ENCODE measurements around the gene PSMA4. TPM values are rescaled to one million over a fixed set of nuclear protein-coding genes. Genes with fewer than 3 reads are reported as not detected.

The PSMA4 gene
- total and polyA plus RNA-seq, 2 experiments from 2014 or later, result 215 to 232 TPM

DNA sequence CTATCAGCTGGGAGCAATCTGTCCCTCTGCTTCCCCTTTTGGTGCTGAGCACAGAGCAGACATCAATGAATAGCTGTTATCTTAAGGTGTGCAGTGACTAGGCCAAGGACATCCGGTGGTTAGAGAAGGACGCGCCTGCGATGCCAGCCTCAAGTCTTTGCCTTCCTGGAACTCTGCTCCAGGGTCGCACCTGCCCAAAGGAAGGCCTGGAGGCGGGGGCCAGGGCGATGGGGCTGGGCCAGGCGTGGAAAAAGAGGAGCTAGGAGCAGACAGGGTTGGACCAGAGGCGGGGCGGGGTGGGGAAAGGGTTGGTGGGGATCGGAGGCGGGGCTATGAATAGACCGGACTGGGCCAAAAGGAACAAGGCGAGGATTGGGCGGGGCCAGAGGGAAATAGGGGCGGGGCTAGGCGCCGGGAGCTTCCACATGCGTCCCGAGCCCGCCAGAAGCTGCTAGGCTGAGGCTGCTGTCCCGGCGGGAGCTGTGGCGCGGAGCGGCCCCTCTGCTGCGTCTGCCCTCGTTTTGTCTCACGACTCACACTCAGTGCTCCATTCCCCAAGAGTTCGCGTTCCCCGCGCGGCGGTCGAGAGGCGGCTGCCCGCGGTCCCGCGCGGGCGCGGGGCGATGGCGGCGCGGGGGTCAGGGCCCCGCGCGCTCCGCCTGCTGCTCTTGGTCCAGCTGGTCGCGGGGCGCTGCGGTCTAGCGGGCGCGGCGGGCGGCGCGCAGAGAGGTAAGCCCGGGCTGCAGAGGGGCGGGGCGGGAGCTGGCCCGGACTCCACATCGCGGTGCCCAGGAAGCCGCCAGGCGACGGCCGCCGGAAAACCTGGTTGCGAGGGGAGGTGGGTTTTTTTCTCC lies 25.1 kb downstream of the PSMA4 start, which contains the start of gene CHRNA5:
Gene CHRNA5, plus strand, starts transcription at position 424 of the 854 bp plus-strand sequence. Its CDS starts 200 bp downstream, at position 624.
- TF ChIP-seq, protein P1, sequence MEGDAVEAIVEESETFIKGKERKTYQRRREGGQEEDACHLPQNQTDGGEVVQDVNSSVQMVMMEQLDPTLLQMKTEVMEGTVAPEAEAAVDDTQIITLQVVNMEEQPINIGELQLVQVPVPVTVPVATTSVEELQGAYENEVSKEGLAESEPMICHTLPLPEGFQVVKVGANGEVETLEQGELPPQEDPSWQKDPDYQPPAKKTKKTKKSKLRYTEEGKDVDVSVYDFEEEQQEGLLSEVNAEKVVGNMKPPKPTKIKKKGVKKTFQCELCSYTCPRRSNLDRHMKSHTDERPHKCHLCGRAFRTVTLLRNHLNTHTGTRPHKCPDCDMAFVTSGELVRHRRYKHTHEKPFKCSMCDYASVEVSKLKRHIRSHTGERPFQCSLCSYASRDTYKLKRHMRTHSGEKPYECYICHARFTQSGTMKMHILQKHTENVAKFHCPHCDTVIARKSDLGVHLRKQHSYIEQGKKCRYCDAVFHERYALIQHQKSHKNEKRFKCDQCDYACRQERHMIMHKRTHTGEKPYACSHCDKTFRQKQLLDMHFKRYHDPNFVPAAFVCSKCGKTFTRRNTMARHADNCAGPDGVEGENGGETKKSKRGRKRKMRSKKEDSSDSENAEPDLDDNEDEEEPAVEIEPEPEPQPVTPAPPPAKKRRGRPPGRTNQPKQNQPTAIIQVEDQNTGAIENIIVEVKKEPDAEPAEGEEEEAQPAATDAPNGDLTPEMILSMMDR (IDR thresholded peaks at IDR 0.05; ENCODE audit: poor library complexity), result no peak
- TF ChIP-seq EZH2 (IDR thresholded peaks at IDR 0.05; ENCODE audit: borderline replicate concordance), result no peak
- no peak for TF ChIP-seq EZH2phosphoT487 (IDR thresholded peaks at IDR 0.05; ENCODE audit: low read depth, severe bottlenecking, unreplicated experiment)
- Histone ChIP-seq H3K4me3 (peak within 1 kb of the TSS; percentile 41), H3K4me2 (peak within 1 kb of the TSS; percentile 90), H4K20me1 (ENCODE audit: insufficient read depth, poor library complexity, severe bottlenecking) (no peaks in the 10 kb centered on the region), H3K79me2 (no peaks in the 10 kb centered on the region), H3K9me2 (replicated peaks; ENCODE audit: insufficient read depth) (no peaks in the 10 kb centered on the region), H3K9me3 (ENCODE audit: low read depth) (no peaks in the 10 kb centered on the region), H3K27ac (peak within 1 kb of the TSS; percentile 44), H3K27me3 (peaks cover 25% of the 10 kb centered on the region), H3K4me1 (ENCODE audit: insufficient read depth) (no peaks in the 10 kb centered on the region), H2AFZ (peak within 1 kb of the TSS; percentile 93), H3K36me3 (replicated peaks; ENCODE audit: insufficient read depth, low read depth) (no peaks in the 10 kb centered on the region)
- DNase-seq (ENCODE audit: low spot score), result peak; percentile 92
- under 1% methylated on average over 44 of the region's 75 CpGs for WGBS (ENCODE audit: low lambda C conversion rate, missing lambda C conversion rate)

DNA sequence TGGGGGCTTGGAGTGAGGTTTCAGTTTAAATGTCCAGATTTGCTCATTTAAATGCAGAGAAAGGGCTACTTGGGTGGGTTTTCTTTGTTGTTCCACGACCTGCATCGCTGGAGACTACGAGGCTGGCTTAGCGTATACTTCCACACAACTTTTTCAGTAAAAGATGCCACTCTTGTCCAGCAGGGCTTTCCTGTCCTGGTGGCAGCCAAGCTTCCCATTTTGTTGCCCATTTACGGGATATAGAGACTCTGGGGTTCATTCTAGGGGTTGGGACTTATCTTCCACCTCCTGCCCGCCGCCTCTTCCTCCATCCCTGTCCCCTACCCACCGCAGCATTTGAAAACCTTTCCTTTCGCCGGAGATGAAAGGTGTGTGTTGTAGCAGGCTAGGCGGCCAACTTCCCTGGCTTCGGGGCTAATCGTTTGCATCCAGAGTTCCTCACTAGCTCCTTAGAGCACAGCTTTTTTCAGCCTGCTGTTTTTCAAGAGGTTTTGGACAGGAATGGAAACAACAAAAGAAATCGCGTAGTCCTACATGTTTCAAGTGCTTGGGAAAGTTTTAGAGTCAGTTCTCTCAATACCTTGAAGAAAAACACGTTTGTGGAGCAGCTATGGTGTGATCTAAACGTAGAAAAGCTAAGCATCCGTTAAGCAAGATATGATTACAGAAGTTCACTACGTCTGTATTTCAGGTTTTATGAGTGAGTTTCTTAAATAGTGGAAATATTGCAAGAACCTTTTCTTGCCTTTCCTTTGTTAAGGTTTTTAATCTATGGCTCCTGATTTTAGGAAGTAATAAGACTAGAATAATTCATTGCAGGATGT lies 25.9 kb downstream of the PSMA4 start:
- H3K4me3 ChIP-seq, result peak overlapping the region; percentile 41
- no peak for TF ChIP-seq EZH2 (IDR thresholded peaks at IDR 0.05; ENCODE audit: borderline replicate concordance)
- TF ChIP-seq, protein P1 (IDR thresholded peaks at IDR 0.05; ENCODE audit: poor library complexity), result peak; percentile 2
- no peak for TF ChIP-seq EZH2phosphoT487 (IDR thresholded peaks at IDR 0.05; ENCODE audit: low read depth, severe bottlenecking, unreplicated experiment)
- H4K20me1 ChIP-seq (ENCODE audit: insufficient read depth, poor library complexity, severe bottlenecking), result no peaks in the 10 kb centered on the region
- H3K4me2 ChIP-seq, result peak overlapping the region; percentile 90
- H2AFZ ChIP-seq, result peak overlapping the region; percentile 93
- H3K9me3 ChIP-seq (ENCODE audit: low read depth), result no peaks in the 10 kb centered on the region
- H3K27me3 ChIP-seq, result peaks cover 25% of the 10 kb centered on the region
- no peaks in the 10 kb centered on the region for H3K4me1 ChIP-seq (ENCODE audit: insufficient read depth)
- DNase-seq (ENCODE audit: low spot score), result peak; percentile 9
- H3K9me2 ChIP-seq (replicated peaks; ENCODE audit: insufficient read depth), result no peaks in the 10 kb centered on the region
- H3K36me3 ChIP-seq (replicated peaks; ENCODE audit: insufficient read depth, low read depth), result no peaks in the 10 kb centered on the region
- peak overlapping the region; percentile 44 for H3K27ac ChIP-seq
- WGBS (ENCODE audit: low lambda C conversion rate, missing lambda C conversion rate), result 3% methylated on average over 19 of the region's 19 CpGs
- no peaks in the 10 kb centered on the region for H3K79me2 ChIP-seq

DNA sequence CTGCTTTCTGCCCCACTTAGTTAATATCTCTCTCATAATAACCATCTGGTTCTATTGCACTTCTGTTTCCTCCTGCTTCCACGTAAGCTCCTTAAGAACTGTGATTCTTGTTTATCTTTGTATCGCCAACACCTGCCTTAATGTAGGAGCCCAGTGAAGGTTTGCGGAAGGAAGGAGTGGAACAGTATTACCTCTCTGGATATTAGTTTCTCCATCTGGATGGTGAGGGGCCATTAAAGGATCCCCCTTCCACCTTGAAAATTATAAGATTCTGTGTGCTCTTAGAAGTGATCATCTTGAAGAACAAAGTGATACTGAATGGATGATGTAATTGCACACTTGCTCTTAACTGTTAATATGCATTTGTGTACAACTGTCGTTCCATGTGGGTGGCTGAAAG lies 27.3 kb downstream of the PSMA4 start:
- TF ChIP-seq, protein P1 (IDR thresholded peaks at IDR 0.05; ENCODE audit: poor library complexity), result no peak
- TF ChIP-seq EZH2 (IDR thresholded peaks at IDR 0.05; ENCODE audit: borderline replicate concordance) (no peak), EZH2phosphoT487 (IDR thresholded peaks at IDR 0.05; ENCODE audit: low read depth, severe bottlenecking, unreplicated experiment) (no peak)
- Histone ChIP-seq H4K20me1 (ENCODE audit: insufficient read depth, poor library complexity, severe bottlenecking) (no peaks in the 10 kb centered on the region), H3K36me3 (replicated peaks; ENCODE audit: insufficient read depth, low read depth) (no peaks in the 10 kb centered on the region), H3K27ac (no peak overlapping the region), H2AFZ (no peak overlapping the region), H3K4me2 (no peak overlapping the region), H3K9me2 (replicated peaks; ENCODE audit: insufficient read depth) (no peaks in the 10 kb centered on the region), H3K4me3 (no peak overlapping the region), H3K27me3 (peaks cover 25% of the 10 kb centered on the region), H3K9me3 (ENCODE audit: low read depth) (no peaks in the 10 kb centered on the region), H3K79me2 (no peaks in the 10 kb centered on the region), H3K4me1 (ENCODE audit: insufficient read depth) (no peaks in the 10 kb centered on the region)
- WGBS (ENCODE audit: low lambda C conversion rate, missing lambda C conversion rate), result 84% methylated on average over 4 of the region's 4 CpGs
- DNase-seq (ENCODE audit: low spot score), result no peak
